ENCODE data around the gene MLPH. TPM values are rescaled to one million over a fixed set of nuclear protein-coding genes. Genes with fewer than 3 reads are reported as not detected.

MLPH gene
- total and polyA plus RNA-seq, 2 of the 13 experiments (the other 11 are each of a cell fraction or from before 2014, with no cell fraction given) = 0.12 TPM; not detected in 1

DNA sequence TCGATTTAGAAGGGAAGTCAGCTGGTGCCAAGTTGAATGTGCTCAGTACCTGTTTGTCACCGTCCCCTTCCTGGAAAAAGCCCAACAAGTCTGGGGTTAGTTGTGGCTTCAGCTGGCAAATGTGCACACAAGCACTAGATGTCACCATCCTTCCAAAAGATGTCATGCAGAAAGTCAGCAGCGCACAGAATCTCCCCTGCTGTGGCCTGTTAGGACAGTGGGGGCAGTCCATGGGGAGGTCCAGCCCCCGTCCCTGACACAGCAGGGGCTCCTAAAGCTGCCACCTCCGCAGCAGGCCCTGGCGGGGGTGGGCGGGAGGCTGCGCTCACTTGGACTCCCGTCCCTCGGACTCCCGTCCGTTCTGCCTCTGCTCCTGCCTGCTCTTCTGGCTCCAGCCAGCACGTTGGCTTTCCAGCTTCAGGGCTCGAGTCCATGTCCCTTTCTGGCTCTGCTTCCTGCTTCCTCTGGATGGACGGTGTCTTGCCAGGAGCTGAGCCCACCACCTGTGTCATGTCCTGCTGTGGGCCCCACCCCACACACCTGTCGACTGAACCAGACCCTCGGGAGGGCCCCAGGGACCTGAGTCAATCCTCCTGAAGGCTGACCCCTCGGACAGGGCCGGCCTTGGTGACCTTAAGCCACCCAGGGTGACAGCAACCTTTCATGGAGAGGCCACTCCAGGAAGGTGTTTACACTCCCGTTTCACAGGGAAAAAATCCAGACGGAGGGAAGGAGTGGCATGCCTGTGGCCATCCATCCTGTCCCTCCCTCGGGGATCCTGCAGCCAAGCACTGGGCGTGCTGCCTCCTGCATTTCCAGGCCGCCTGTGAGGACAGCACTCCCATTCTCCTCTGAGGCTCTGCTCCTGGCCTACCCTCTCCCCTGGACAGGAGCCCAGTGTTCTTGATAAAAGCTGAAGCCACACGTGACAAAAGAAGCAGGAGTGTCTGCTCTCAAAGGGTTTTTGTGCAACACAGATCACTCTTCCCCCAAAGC, 95.0 kb downstream of the MLPH start (continued):
- no peak for TF ChIP-seq IKZF1 (IDR thresholded peaks at IDR 0.05)
- TF ChIP-seq ZBTB42 (CRISPR knock-in tag; IDR thresholded peaks at IDR 0.05) = no peak
- 0 out of 2 replicates have a peak, but pooled peaks have one; percentile 15 for TF ChIP-seq ZNF224 (CRISPR knock-in tag; IDR thresholded peaks at IDR 0.05)
- peak; percentile 68 for TF ChIP-seq FOXA3 (CRISPR knock-in tag; IDR thresholded peaks at IDR 0.05)
- TF ChIP-seq, protein P1, sequence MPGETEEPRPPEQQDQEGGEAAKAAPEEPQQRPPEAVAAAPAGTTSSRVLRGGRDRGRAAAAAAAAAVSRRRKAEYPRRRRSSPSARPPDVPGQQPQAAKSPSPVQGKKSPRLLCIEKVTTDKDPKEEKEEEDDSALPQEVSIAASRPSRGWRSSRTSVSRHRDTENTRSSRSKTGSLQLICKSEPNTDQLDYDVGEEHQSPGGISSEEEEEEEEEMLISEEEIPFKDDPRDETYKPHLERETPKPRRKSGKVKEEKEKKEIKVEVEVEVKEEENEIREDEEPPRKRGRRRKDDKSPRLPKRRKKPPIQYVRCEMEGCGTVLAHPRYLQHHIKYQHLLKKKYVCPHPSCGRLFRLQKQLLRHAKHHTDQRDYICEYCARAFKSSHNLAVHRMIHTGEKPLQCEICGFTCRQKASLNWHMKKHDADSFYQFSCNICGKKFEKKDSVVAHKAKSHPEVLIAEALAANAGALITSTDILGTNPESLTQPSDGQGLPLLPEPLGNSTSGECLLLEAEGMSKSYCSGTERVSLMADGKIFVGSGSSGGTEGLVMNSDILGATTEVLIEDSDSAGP (CRISPR knock-in tag; IDR thresholded peaks at IDR 0.05; ENCODE audit: borderline replicate concordance) = peak; percentile 89
- TF ChIP-seq FOXM1 (CRISPR knock-in tag; IDR thresholded peaks at IDR 0.05) = no peak
- TF ChIP-seq CCDC6 (CRISPR knock-in tag; IDR thresholded peaks at IDR 0.05) = no peak
- TF ChIP-seq, protein P2, sequence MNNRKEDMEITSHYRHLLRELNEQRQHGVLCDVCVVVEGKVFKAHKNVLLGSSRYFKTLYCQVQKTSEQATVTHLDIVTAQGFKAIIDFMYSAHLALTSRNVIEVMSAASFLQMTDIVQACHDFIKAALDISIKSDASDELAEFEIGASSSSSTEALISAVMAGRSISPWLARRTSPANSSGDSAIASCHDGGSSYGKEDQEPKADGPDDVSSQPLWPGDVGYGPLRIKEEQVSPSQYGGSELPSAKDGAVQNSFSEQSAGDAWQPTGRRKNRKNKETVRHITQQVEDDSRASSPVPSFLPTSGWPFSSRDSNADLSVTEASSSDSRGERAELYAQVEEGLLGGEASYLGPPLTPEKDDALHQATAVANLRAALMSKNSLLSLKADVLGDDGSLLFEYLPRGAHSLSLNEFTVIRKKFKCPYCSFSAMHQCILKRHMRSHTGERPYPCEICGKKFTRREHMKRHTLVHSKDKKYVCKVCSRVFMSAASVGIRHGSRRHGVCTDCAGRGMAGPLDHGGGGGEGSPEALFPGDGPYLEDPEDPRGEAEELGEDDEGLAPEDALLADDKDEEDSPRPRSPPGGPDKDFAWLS (CRISPR knock-in tag; IDR thresholded peaks at IDR 0.05; ENCODE audit: borderline replicate concordance) = no peak
- no peak for TF ChIP-seq HNRNPL (IDR thresholded peaks at IDR 0.05; ENCODE audit: low read depth, low read length)
- TF ChIP-seq LCORL (IDR thresholded peaks at IDR 0.05) = no peak
- TF ChIP-seq LCORL (CRISPR knock-in tag; IDR thresholded peaks at IDR 0.05) = peak; percentile 69
- TF ChIP-seq ZNF766 (CRISPR knock-in tag; IDR thresholded peaks at IDR 0.05; ENCODE audit: borderline replicate concordance) = no peak
- no peak for TF ChIP-seq ESRRA (CRISPR knock-in tag; IDR thresholded peaks at IDR 0.05; ENCODE audit: low read depth)
- TF ChIP-seq YY1 (IDR thresholded peaks at IDR 0.05; ENCODE audit: insufficient read depth, insufficient replicate concordance, low read depth, low read length) = no peak
- TF ChIP-seq ATF7 (IDR thresholded peaks at IDR 0.05) = no peak
- no peak for TF ChIP-seq ATF7 (CRISPR knock-in tag; IDR thresholded peaks at IDR 0.05)
- TF ChIP-seq, protein P3, sequence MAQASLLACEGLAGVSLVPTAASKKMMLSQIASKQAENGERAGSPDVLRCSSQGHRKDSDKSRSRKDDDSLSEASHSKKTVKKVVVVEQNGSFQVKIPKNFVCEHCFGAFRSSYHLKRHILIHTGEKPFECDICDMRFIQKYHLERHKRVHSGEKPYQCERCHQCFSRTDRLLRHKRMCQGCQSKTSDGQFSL (CRISPR knock-in tag; IDR thresholded peaks at IDR 0.05) = 0 out of 2 replicates have a peak, but pooled peaks have one; percentile 13
- TF ChIP-seq SRF (IDR thresholded peaks at IDR 0.05; ENCODE audit: low read depth, low read length) = 0 out of 2 replicates have a peak, but pooled peaks have one; percentile 6
- TF ChIP-seq, protein P4, sequence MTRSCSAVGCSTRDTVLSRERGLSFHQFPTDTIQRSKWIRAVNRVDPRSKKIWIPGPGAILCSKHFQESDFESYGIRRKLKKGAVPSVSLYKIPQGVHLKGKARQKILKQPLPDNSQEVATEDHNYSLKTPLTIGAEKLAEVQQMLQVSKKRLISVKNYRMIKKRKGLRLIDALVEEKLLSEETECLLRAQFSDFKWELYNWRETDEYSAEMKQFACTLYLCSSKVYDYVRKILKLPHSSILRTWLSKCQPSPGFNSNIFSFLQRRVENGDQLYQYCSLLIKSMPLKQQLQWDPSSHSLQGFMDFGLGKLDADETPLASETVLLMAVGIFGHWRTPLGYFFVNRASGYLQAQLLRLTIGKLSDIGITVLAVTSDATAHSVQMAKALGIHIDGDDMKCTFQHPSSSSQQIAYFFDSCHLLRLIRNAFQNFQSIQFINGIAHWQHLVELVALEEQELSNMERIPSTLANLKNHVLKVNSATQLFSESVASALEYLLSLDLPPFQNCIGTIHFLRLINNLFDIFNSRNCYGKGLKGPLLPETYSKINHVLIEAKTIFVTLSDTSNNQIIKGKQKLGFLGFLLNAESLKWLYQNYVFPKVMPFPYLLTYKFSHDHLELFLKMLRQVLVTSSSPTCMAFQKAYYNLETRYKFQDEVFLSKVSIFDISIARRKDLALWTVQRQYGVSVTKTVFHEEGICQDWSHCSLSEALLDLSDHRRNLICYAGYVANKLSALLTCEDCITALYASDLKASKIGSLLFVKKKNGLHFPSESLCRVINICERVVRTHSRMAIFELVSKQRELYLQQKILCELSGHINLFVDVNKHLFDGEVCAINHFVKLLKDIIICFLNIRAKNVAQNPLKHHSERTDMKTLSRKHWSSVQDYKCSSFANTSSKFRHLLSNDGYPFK (CRISPR knock-in tag; IDR thresholded peaks at IDR 0.05; ENCODE audit: borderline replicate concordance) = no peak
- no peak for TF ChIP-seq MAFF (IDR thresholded peaks at IDR 0.05; ENCODE audit: low read depth, low read length)
- TF ChIP-seq ZNF605 (CRISPR knock-in tag; IDR thresholded peaks at IDR 0.05) = peak; percentile 27; the same call in 1 of the 2 replicates
- TF ChIP-seq TBL1XR1 (IDR thresholded peaks at IDR 0.05; ENCODE audit: borderline replicate concordance, low read length, partially characterized antibody) = no peak
- TF ChIP-seq ZNF180 (CRISPR knock-in tag; IDR thresholded peaks at IDR 0.05; ENCODE audit: borderline replicate concordance, low read depth) = no peak
- TF ChIP-seq RBM39 (IDR thresholded peaks at IDR 0.05; ENCODE audit: low read depth, low read length, poor library complexity, severe bottlenecking) = peak; percentile 64
